ENCODE data around the gene WDFY4.

The WDFY4 gene

GRCh38 chr10:48821111-48821510, 136.4 kb downstream of the WDFY4 start:
- TF ChIP-seq ZFX (IDR thresholded peaks at IDR 0.05) = no peak
- TF ChIP-seq CTCF (conservative IDR thresholded peaks at IDR 0.05) = no peak; the same call in 1 of the 2 replicates
- H3K27ac ChIP-seq = no peak overlapping the region

- TF ChIP-seq ZFX (IDR thresholded peaks at IDR 0.05) (no peak), CTCF (conservative IDR thresholded peaks at IDR 0.05) (no peak)
- H3K27ac ChIP-seq = no peak overlapping the region
These were observed 137.0 kb downstream of the WDFY4 start for GRCh38 chr10:48821692-48822091.

GRCh38 chr10:48833674-48834073, 149.0 kb downstream of the WDFY4 start:
- TF ChIP-seq CTCF (conservative IDR thresholded peaks at IDR 0.05) = no peak
- TF ChIP-seq ZFX (IDR thresholded peaks at IDR 0.05) = no peak

GRCh38 chr10:48834189-48834965, 149.7 kb downstream of the WDFY4 start:
- no peak overlapping the region for H3K27ac ChIP-seq
- no peak for TF ChIP-seq CTCF (conservative IDR thresholded peaks at IDR 0.05)
- no peak for TF ChIP-seq ZFX (IDR thresholded peaks at IDR 0.05)

More at GRCh38 chr10:48833674-48834073, 149.0 kb downstream of the WDFY4 start:
- H3K27ac ChIP-seq = no peak overlapping the region

GRCh38 chr10:48835781-48836180, 151.1 kb downstream of the WDFY4 start:
- H3K27ac ChIP-seq = no peak overlapping the region
- no peak for TF ChIP-seq CTCF (conservative IDR thresholded peaks at IDR 0.05)
- no peak for TF ChIP-seq ZFX (IDR thresholded peaks at IDR 0.05)

- TF ChIP-seq ZFX (IDR thresholded peaks at IDR 0.05) = no peak
- TF ChIP-seq CTCF (conservative IDR thresholded peaks at IDR 0.05) = no peak
- H3K27ac ChIP-seq = no peak overlapping the region
These were observed 151.9 kb downstream of the WDFY4 start for GRCh38 chr10:48836605-48837004.

GRCh38 chr10:48838834-48839233, 154.2 kb downstream of the WDFY4 start:
- no peak overlapping the region for H3K27ac ChIP-seq
- TF ChIP-seq ZFX (IDR thresholded peaks at IDR 0.05) = no peak
- no peak for TF ChIP-seq CTCF (conservative IDR thresholded peaks at IDR 0.05)

All from C4-2B (cell line).